H1 (cell line): ENCODE measurements around the gene NPIPA1. TPM values are rescaled to one million over a fixed set of nuclear protein-coding genes. Genes with fewer than 3 reads are reported as not detected.
"Not testable (repeated sequence)": the region's sequence is repeated elsewhere in the genome, so short reads cannot be mapped to it uniquely, and the experiment has no call there.

Source experiments
- CTCF ChIA-PET: fragments of 300-600 bp; sonication (Branson Sonifier 250); formaldehyde crosslinking; loops from one replicate; lab custom pipeline; 2021; ENCODE audit not compliant: partially characterized antibody; lab: Charles Lee
- POLR2A ChIA-PET: fragments of 300-600 bp; sonication (Branson Sonifier 250); formaldehyde crosslinking; loops from one replicate; lab custom pipeline; 2021; ENCODE audit warnings: inconsistent platforms; ENCODE audit not compliant: partially characterized antibody; lab: Charles Lee
- DNase-seq, 2 experiments: peaks; one replicate each; pipeline versions ENCODE4 v3.0.0 to v3.0.0-alpha.2; 2010 to 2022; ENCODE audit warnings: low spot score in 2 of 2, low read depth in 1 of 2, mixed read lengths in 1 of 2
- FAIRE-seq: peaks from 2 replicates; lab custom pipeline; 2011; peaks lifted over from hg19 to GRCh38; lab: Jason Lieb, UNC
- H2AFZ ChIP-seq: 2 replicates; pipeline ENCODE4 v1.8.1; 2012; ENCODE audit warnings: low read length, inconsistent platforms
- H2AK5ac ChIP-seq: 2 replicates; pipeline ENCODE4 v1.6.1; 2013; ENCODE audit warnings: low read depth, low read length
- H2BK120ac ChIP-seq: replicated peaks from 2 replicates; pipeline ENCODE3; 2013; ENCODE audit warnings: low read depth, low read length, inconsistent platforms
- H2BK12ac ChIP-seq: 2 replicates; pipeline ENCODE4 v1.6.1; 2013; ENCODE audit warnings: low read depth, low read length
- H2BK15ac ChIP-seq: 2 replicates; pipeline ENCODE4 v1.6.1; 2013; ENCODE audit warnings: low read length
- H2BK20ac ChIP-seq: 2 replicates; pipeline ENCODE4 v1.6.1; 2013; ENCODE audit warnings: low read length
- H2BK5ac ChIP-seq: 2 replicates; pipeline ENCODE4 v1.6.1; 2013; ENCODE audit warnings: low read depth, low read length
- H3K14ac ChIP-seq: 2 replicates; pipeline ENCODE4 v1.6.1; 2013; ENCODE audit warnings: inconsistent platforms; ENCODE audit not compliant: insufficient read length
- H3K18ac ChIP-seq: 2 replicates; pipeline ENCODE4 v1.6.1; 2013; ENCODE audit warnings: low read length; ENCODE audit errors: extremely low read depth
- H3K23ac ChIP-seq: 2 replicates; pipeline ENCODE4 v1.6.1; 2013; ENCODE audit warnings: inconsistent platforms; ENCODE audit not compliant: insufficient read length
- H3K23me2 ChIP-seq: 2 replicates; pipeline ENCODE4 v1.6.1; 2013; ENCODE audit warnings: low read depth, low read length
- H3K27ac ChIP-seq: 2 replicates; pipeline ENCODE4 v1.6.1; 2011; ENCODE audit warnings: low read depth, low read length, inconsistent platforms
- H3K27me3 ChIP-seq, 4 experiments: replicated peaks in 1 of 4; 1 replicate in 1 of 4; 2 replicates in 3 of 4; pipeline versions ENCODE4 v1.6.1 to v1.8.1; 2011 to 2013; ENCODE audit warnings: low read length in 3 of 4, mild to moderate bottlenecking in 3 of 4, inconsistent platforms in 2 of 4, mixed read lengths in 2 of 4, moderate library complexity in 1 of 4; ENCODE audit not compliant: control insufficient read depth in 3 of 4, insufficient read depth in 3 of 4; ENCODE audit errors: extremely low read depth in 1 of 4
- H3K36me3 ChIP-seq, 4 experiments: 2 replicates each; pipeline versions ENCODE4 v1.6.1 to v1.8.1; 2011 to 2013; ENCODE audit warnings: mild to moderate bottlenecking in 4 of 4, low read length in 3 of 4, moderate library complexity in 2 of 4, control low read depth in 1 of 4, inconsistent platforms in 1 of 4; ENCODE audit not compliant: insufficient read depth in 4 of 4, control insufficient read depth in 2 of 4
- H3K4ac ChIP-seq: replicated peaks from 2 replicates; pipeline ENCODE3; 2013; ENCODE audit warnings: low read length, low read depth, mixed read lengths, inconsistent platforms; ENCODE audit not compliant: insufficient read length
- H3K4me1 ChIP-seq, 4 experiments: replicated peaks in 1 of 4; 1 replicate in 1 of 4; 2 replicates in 3 of 4; pipeline versions ENCODE4 v1.6.1 to v1.8.1; 2011 to 2013; ENCODE audit warnings: low read length in 3 of 4, inconsistent platforms in 2 of 4, mixed read lengths in 1 of 4; ENCODE audit not compliant: insufficient read depth in 4 of 4, control insufficient read depth in 3 of 4
- H3K4me2 ChIP-seq, 2 experiments: 2 replicates each; pipeline versions ENCODE4 v1.6.1 to v1.8.1; 2011 to 2013; ENCODE audit warnings: low read depth in 2 of 2, low read length in 2 of 2, control low read depth in 1 of 2, inconsistent platforms in 1 of 2, mild to moderate bottlenecking in 1 of 2; ENCODE audit not compliant: insufficient read depth in 1 of 2
- H3K4me3 ChIP-seq, 4 experiments: fragments of 200-600, 300-600 bp in 1 of 4; sonication (generic), shearing (Covaris generic), sonication (Bioruptor Twin) in 1 of 4; 2 replicates each; pipeline versions ENCODE4 v1.5.1 to v1.8.1; 2011 to 2016; ENCODE audit warnings: low read length in 4 of 4, low read depth in 3 of 4, control low read depth in 2 of 4, inconsistent platforms in 2 of 4, mild to moderate bottlenecking in 2 of 4, mixed read lengths in 1 of 4, moderate library complexity in 1 of 4; ENCODE audit not compliant: insufficient read depth in 2 of 4; ENCODE audit errors: extremely low read depth in 1 of 4
- H3K56ac ChIP-seq: replicated peaks from 2 replicates; pipeline ENCODE3; 2013; ENCODE audit warnings: low read depth, mild to moderate bottlenecking, mixed read lengths, low read length, inconsistent platforms; ENCODE audit not compliant: insufficient read length
- H3K79me1 ChIP-seq: 2 replicates; pipeline ENCODE4 v1.6.1; 2013; ENCODE audit warnings: low read depth, low read length, control low read depth
- H3K79me2 ChIP-seq, 2 experiments: 2 replicates each; pipeline versions ENCODE4 v1.6.1 to v1.8.1; 2012 to 2013; ENCODE audit warnings: low read length in 2 of 2, mild to moderate bottlenecking in 2 of 2, inconsistent platforms in 1 of 2; ENCODE audit not compliant: insufficient read depth in 2 of 2, control insufficient read depth in 1 of 2
- H3K9ac ChIP-seq, 4 experiments: replicated peaks in 1 of 4; 1 replicate in 1 of 4; 2 replicates in 3 of 4; pipeline versions ENCODE4 v1.6.1 to v1.8.1; 2011 to 2013; ENCODE audit warnings: low read depth in 3 of 4, low read length in 3 of 4, control low read depth in 2 of 4, mild to moderate bottlenecking in 2 of 4, moderate library complexity in 2 of 4, inconsistent platforms in 1 of 4; ENCODE audit errors: extremely low read depth in 1 of 4
- H3K9me3 ChIP-seq, 2 experiments: 2 replicates each; pipeline versions ENCODE4 v1.6.1 to v1.8.1; 2012 to 2013; ENCODE audit warnings: mild to moderate bottlenecking in 2 of 2, moderate library complexity in 2 of 2, control low read depth in 1 of 2, inconsistent platforms in 1 of 2, low read depth in 1 of 2, low read length in 1 of 2, mixed read lengths in 1 of 2; ENCODE audit not compliant: insufficient read depth in 2 of 2
- H4K20me1 ChIP-seq, 2 experiments: replicated peaks in 1 of 2; 2 replicates each; pipeline versions ENCODE3 to v1.8.1; 2011 to 2013; ENCODE audit warnings: inconsistent platforms in 2 of 2, low read length in 2 of 2, mild to moderate bottlenecking in 1 of 2; ENCODE audit not compliant: insufficient read depth in 2 of 2, control insufficient read depth in 1 of 2
- H4K5ac ChIP-seq: 2 replicates; pipeline ENCODE4 v1.6.1; 2013; ENCODE audit warnings: low read length, low read depth, mixed read lengths, inconsistent platforms; ENCODE audit not compliant: insufficient read length
- H4K8ac ChIP-seq: 2 replicates; pipeline ENCODE4 v1.8.0; 2013; ENCODE audit warnings: mild to moderate bottlenecking, moderate library complexity, low read length, inconsistent platforms; ENCODE audit not compliant: insufficient read depth; ENCODE audit errors: extremely low read depth
- H4K91ac ChIP-seq: replicated peaks from 2 replicates; pipeline ENCODE3; 2013; ENCODE audit warnings: low read length, mixed read lengths, inconsistent platforms; ENCODE audit not compliant: insufficient read length
- WGBS, 2 experiments: shearing (Covaris generic) in 1 of 2; methylation state at CpG; one replicate each; pipeline versions ENCODE4 v1.1.6 to v1.1.7; 2013 to 2015; ENCODE audit warnings: low lambda C conversion rate in 2 of 2, mixed read lengths in 2 of 2, inconsistent platforms in 1 of 2, low coverage in 1 of 2, missing lambda C conversion rate in 1 of 2; ENCODE audit not compliant: insufficient replicate concordance in 2 of 2, insufficient coverage in 1 of 2, insufficient read length in 1 of 2; ENCODE audit errors: extremely low coverage in 1 of 2, missing lambda C conversion rate in 1 of 2; 5-methylcytosine and 5-hydroxymethylcytosine counted together
- polyA plus RNA-seq, 7 experiments: library from polyadenylated mRNA; depleted of rRNA in 3 of 7; stranded (reverse) in 5 of 7; unstranded in 2 of 7; fragments of >200 nt in 5 of 7; fragments of 200-250 nt in 2 of 7; gene quantifications; 1 replicate in 5 of 7; 2 replicates in 1 of 7; 4 replicates in 1 of 7; pipeline versions ENCODE4 v1.2.1 to v1.2.3, GENCODE V29; 2011 to 2013; ENCODE audit warnings: missing spikeins in 2 of 7, mixed read lengths in 2 of 7
- total RNA-seq: library from RNA; stranded (reverse); fragmentation: NEBNext Ultra II Directional; extraction: Animal tissue kit (Norgen Biotek cat#: 25700); gene quantifications from 2 replicates; pipeline ENCODE4 v1.2.1, GENCODE V29; 2021

NPIPA1 gene
- total and polyA plus RNA-seq, 2 of the 8 experiments (the other 6 are each of a cell fraction or from before 2014, with no cell fraction given): 60.0 to 97.8 TPM

DNA sequence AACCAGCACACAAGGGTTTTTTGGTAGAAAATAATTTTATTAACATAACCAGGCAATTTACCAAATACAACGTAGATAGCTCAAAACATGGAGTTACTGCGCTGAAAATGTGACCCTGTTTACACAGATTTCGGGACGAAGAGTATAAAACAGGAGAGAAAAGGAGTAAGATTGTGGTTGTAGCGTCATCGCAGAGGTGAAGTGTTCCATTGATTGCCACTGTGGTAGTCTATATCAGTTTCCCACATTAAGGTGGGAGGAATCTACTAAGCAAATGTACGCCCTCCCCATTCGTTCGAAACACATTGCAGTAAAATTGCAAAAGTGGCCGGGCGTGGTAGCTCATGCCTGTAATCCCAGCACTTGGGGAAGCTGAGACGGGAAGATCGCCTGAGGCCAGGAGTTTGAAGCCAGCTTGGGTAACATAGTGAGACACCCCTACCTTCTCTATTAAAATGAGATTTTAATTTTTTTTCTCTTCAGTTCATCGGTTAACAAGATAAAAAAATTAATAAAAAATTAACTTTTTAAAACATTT lies 36.6 kb downstream of the NPIPA1 start:
- 78% methylated on average over 14 of the region's 14 CpGs; no CpG with 5 or more reads in 1 of the 2 experiments for WGBS, 2 experiments
- not testable (repeated sequence) for FAIRE-seq

More for the DNA sequence above, 36.6 kb downstream of the NPIPA1 start:
- H4K8ac ChIP-seq, H2BK120ac ChIP-seq, H3K36me3 ChIP-seq, H2BK5ac ChIP-seq, H3K4ac ChIP-seq, POLR2A ChIA-PET, H3K23ac ChIP-seq, H3K27me3 ChIP-seq, H3K79me1 ChIP-seq, H2BK12ac ChIP-seq, H3K18ac ChIP-seq, H2AK5ac ChIP-seq, H3K14ac ChIP-seq, CTCF ChIA-PET, H4K20me1 ChIP-seq, H4K5ac ChIP-seq, H3K23me2 ChIP-seq, H3K4me1 ChIP-seq, H2BK20ac ChIP-seq, H3K27ac ChIP-seq, H2AFZ ChIP-seq, H4K91ac ChIP-seq, H3K9me3 ChIP-seq, H2BK15ac ChIP-seq, H3K9ac ChIP-seq, H3K56ac ChIP-seq, DNase-seq: not testable (repeated sequence)
- peak overlapping the region; percentile 62 to 83 (median 75) for H3K4me3 ChIP-seq
- peak overlapping the region; percentile 86 to 99 for H3K4me2 ChIP-seq
- peaks cover 2 to 19% of the 10 kb centered on the region in 2 experiments; a peak in 3 of 4 replicates for H3K79me2 ChIP-seq
